GM19023 (cell line): Measurements from ENCODE around the gene TRAK2.

Experiments
- ATAC-seq: cut with Tn5 transposase; IDR thresholded peaks from one replicate; pipeline ENCODE4 v1.9.1; 2021; ENCODE audit warnings: mild to moderate bottlenecking, moderate library complexity; ENCODE audit not compliant: unreplicated experiment

Gene TRAK2

DNA sequence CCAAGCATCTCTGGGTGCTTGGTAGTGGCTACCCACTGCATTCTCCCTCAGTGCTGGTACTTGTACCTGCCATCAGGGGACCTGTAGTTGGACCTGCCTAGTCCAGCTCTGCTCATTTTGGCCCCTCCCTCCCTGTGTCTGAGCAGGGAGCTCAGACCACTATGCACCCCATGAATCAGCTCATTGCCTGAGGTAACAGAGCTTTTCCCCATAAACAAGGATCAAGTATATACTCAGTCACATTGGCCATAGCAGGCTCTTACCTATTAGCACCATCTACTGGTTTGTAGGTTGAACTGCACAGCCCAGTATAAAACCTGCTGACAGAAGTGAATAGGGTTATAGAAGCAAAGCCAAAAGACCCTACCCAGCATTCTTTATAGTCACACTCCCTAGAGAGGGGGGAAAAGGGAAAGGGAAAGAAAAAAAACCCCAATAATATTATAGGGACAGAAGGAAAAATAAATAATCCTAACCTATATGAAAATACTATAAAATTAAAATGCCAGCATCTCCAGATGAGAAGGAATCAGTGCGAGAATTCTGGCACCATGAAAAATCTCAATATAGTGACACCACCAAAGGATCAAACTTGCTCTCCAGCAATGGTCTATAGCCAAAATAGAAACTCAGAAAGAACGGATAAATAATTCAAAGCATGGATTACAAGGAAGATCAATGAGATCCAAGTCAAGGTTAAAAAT is 87.2 kb downstream of the TRAK2 start:
- ATAC-seq = peak; percentile 64

DNA sequence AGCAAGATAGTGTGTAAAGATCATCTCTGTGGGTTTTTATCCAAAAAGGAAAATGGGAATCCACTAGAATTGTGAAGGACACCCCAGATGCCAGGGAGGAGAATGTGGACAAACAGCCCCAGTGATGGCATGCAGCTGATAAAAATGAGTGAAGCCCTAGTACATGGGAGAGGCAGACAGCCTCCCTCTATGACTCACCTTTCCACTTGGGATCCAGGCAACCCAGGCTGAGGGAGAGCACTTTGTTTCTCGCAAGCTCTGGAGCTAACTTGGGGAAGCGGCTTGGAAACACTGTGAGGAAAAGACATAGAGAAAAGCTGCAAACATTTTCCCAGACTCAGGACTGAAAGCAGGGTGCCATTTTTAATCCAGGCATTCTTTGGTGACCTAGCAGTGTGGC is 88.9 kb downstream of the TRAK2 start:
- ATAC-seq = no peak

DNA sequence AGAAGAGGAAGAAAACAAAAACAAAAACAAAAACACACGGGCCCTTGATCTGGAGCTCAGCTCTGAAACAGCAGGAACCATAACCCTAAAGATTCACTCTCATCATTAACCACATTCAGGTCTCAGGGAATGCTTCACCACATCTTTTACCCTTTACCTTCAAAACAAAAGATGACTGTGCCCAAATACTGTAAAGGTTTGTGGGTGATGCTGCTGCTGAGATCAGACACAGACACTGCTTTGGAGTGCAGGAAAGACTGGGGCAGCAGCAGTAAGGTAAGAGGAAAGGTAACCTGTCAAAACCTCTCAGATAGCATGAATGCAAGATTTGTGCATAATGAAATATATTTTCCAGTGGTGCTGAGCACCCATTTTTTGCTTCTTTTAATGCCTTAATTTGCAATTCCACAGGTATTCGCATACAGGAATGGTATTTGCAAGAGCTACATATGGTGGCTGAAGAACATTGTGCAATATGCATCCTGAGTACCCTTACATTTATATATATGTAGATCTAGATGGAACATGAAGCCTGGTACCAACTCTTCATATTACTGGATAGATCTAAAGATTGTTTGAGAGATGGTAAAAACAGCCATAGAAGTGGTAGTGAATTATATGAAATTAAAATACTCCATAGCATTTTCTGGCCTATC is 90.1 kb downstream of the TRAK2 start:
- ATAC-seq = no peak

DNA sequence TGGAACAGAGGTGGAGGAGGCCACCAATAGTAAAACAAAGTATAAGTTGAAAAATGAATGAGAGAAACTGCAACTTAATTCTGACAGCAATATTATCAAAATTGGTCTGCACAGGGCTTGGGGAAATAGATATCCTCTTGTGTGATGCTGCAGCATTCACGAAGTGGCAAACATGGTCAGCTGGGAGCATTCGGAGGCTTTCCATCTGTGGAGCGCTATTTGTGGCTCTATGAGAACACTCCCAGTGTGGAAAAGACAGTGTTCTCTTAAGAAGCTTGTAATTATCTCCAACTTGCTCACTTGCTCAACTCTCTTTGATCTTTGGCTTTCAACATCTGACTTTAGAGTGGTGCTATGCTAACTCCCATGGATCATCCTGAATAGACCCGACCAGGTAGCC is 91.0 kb downstream of the TRAK2 start:
- ATAC-seq = no peak

DNA sequence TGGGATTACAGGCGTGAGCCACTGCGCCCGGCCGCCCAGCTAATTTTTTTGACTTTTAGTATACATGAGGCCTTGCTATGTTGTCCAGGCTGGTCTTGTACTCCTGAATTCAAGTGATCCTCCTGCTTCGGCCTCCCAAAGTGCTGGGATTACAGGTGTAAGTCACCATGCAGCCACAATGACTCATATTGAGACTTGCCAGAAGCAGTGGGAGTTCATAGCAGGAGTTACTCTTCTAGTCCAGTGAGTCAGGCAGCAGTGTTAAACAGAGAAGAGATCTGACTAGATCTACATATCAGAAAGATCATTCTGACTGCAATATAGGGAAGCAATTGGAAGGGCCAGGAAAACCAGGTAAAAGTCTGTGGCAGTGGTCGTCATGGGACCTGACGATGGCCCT is 92.6 kb downstream of the TRAK2 start:
- no peak for ATAC-seq

GRCh38 chr2:201357221-201357620 is 94.0 kb downstream of the TRAK2 start, which contains the start of gene FLACC1:
FLACC1 (minus strand) TSS chr2:201357345; CDS start chr2:201351404, 5,941 bp downstream.
- no peak for ATAC-seq

- ATAC-seq = no peak
Measured at GRCh38 chr2:201353116-201353515, 98.1 kb downstream of the TRAK2 start.

DNA sequence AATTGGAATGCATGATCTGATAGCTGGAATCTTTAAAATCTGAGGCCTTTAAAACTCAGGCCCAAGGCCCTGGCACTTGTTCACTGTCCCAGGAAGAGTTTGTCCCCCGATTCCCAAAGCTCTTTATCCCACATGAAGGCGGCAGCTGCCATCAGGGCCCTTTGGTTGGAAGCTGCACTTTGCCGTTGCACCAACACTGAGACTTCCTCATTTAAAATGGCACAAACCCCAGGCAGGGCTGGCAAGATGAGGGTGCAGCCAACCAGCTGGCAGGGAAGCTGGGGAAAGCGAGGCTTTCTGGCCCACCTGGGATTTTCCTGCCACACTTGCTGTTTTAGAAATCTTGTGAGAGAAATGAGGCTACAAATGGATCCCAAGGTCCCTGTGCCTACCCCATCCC is 100.4 kb downstream of the TRAK2 start:
- ATAC-seq = no peak

DNA sequence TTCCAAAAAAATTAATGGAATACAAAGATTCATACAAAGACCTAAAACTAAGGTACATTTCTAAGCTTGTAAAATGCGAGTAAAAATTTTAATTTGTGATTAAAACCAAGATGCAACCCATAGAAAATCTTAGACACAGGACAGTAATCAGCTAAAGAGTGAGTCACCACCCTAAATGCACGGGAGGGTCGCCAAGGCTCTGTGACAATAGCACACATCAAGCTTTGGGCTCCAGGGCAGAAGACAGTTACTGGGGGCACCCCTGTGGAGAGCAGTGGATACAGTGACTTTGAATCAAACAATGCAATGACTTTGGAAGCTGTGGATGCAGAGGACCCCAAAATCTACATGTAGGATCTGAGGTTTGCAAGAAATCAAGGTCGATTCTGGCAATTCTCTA is 101.7 kb downstream of the TRAK2 start:
- no peak for ATAC-seq

GRCh38 chr2:201348758-201349157 is 102.5 kb downstream of the TRAK2 start:
- ATAC-seq = no peak

DNA sequence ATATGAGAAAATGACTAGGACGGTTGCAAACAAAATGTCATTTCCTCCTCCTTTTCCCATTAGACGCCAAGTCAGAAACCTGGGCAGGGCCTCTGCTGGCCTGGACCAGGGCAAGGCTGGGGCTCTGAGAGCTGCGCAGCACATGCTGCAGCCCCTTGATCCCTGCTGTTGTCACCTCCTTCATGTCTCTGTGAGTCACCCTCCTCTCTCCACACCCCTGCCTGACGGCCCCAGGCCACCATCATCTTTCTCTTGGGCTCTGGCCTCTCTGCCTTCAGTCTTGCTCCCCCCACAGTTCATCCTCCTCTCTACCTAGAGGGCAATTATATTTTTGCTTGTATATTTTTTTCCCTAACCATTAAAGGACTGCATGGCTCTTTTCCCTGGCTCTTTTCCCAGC is 104.1 kb downstream of the TRAK2 start:
- no peak for ATAC-seq

DNA sequence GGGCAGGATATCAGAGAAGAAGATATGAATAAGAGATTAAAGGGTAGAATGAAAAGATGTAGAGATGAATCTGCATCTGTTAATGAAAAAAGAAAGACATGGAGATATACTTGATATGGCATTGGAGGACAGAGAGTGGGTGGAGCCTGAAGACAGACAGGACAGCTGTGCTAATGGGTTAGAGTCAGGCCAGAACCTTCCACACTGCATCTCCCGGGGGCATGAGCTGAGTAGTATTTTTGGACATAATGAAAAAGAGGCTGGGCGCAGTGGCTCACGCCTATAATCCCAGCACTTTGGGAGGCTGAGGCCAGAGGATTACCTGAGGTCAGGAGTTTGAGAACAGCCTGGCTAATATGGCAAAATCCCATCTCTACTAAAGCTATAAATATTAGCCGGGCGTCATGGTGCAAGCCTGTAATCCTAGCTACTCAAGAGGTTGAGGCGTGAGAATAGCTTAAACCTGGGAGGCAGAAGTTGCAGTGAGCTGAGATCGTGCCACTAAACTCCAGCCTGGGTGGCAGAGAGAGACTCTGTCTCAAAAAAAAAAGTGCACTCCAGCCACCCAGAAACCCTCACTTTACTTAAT is 105.5 kb downstream of the TRAK2 start:
- ATAC-seq = no peak

DNA sequence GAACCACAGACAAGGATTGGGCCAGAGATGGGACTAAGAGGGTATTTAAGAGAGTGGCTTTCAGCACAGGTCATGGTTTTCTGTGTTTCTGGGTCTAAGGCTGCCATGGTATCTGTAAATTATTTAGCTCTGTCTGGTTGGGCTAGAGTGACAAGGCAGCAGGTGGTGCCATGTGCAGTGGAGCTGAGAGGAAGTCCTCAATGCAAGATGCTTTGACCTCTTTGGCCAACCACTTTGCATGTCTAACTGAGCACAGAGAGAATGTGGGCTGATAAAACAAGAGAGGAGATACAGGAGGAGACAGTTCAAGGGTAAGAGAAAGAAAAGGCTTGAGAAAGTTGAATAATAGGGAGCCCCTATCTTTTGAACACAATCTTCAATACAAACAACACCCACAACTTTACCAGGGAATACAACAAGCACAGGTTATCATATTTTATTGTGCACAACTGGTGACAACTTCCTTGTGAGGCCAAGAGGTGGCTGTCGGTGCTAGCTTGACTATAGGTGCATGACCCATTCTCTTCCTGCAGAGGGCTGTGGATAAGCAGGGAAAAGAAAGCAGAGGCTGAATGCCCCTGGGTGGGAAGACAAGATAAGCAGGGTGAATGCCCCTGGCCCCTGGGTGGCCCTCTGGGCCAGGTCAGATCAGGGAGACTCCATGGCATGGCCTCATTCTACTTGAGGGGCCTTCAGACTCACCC is 106.4 kb downstream of the TRAK2 start:
- peak; percentile 93 for ATAC-seq

DNA sequence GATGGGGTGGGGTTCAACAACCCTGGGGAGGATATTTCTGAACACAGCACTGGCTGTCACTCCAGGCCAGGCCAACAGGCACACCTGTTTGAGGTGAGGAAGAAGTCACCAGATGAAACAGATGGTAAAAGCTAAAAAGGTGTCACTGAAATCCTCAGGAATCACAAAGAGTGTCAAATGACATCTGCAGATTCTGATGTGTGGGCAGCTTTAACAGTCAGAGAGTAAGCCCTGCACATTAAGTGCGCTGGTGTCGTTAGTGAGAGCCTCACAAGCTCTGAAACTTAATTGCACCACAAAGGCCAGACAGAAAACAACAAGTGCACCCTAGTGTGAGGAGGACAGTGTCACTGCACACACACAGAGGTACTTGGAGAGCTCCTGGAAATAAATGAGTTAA is 107.7 kb downstream of the TRAK2 start:
- ATAC-seq = no peak

DNA sequence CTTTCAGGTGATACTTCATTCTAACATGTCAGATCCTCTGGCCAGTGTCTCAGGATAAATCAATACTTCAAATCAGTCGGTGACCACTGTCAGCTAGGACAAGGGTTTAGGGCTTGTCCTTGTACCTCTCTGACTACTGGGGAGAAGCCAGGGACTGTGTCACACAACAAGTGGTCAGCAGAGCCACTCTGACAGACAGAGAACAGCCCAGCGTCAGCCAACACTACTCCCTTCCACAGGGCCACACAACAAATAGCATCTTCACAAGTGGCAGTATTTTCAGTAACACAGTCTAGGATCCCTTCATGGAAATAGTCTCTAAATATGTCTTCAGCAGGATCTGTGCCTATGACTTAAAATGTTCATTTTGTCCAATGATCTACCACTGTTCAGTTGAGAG is 108.3 kb downstream of the TRAK2 start:
- ATAC-seq = no peak

DNA sequence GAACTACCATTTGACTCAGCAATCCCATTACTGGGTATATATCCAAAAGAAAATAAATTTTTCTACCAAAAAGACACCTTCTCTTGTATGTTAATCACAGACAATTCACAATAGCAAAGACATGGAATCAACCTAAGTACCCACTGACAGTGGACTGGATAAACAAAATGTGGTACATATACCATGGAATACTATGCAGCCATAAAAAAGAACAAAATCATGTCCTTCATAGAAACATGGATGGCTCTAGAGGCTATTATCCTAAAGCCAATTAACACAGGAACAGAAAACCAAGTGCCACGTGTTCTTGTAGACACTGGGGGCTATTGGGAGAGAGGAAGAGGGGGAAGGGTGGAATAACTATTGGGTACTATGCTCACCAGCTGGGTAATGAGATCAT is 121.8 kb downstream of the TRAK2 start:
- no peak for ATAC-seq

GRCh38 chr2:201327678-201328077 is 123.6 kb downstream of the TRAK2 start:
- no peak for ATAC-seq
